Body of pancreas (tissue), 4 donors: ENCODE results near the gene LCOR.

Experiments used
- POLR2A ChIP-seq, 3 donors: fragments of 450-650 bp; IDR thresholded peaks; one replicate each; pipeline ENCODE4 v1.6.1; 2016; ENCODE audit warnings: antibody characterized with exemption in 3 of 3, mild to moderate bottlenecking in 2 of 3
- TF ChIP-seq, protein P1 (sequence below), 7 experiments: fragments of 450-650 bp in 4 of 7; fragments of 200-600 bp in 3 of 7; sonication (generic) in 3 of 7; IDR thresholded peaks; one replicate each; pipeline ENCODE4 v1.5.1; 2016 to 2019; ENCODE audit warnings: antibody characterized with exemption in 7 of 7

DNA sequence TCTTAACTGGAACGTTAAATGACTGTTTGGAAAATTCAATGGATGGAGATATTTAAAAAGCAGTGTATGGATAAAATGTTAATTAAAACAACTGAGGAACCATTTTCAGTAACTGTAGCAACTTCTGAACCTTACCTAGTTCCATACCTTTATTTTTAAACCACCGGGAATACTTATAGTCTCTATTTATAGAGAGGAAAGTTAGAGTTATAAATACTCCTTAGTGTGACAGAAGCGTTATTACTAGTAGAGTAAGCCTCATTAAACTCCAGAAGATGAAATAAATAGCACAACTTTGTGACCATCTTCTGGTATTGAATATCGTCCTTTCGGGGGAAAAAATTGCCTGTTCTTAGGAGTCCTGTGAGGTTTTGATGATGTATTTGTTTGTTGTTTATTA is 114.9 kb downstream of the LCOR start:
- TF ChIP-seq, protein P1, sequence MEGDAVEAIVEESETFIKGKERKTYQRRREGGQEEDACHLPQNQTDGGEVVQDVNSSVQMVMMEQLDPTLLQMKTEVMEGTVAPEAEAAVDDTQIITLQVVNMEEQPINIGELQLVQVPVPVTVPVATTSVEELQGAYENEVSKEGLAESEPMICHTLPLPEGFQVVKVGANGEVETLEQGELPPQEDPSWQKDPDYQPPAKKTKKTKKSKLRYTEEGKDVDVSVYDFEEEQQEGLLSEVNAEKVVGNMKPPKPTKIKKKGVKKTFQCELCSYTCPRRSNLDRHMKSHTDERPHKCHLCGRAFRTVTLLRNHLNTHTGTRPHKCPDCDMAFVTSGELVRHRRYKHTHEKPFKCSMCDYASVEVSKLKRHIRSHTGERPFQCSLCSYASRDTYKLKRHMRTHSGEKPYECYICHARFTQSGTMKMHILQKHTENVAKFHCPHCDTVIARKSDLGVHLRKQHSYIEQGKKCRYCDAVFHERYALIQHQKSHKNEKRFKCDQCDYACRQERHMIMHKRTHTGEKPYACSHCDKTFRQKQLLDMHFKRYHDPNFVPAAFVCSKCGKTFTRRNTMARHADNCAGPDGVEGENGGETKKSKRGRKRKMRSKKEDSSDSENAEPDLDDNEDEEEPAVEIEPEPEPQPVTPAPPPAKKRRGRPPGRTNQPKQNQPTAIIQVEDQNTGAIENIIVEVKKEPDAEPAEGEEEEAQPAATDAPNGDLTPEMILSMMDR (IDR thresholded peaks at IDR 0.05): no peak
- no peak for TF ChIP-seq POLR2A (IDR thresholded peaks at IDR 0.05)
